Measurements from ENCODE around the gene SPATA2L.
"Not testable (repeated sequence)": the region's sequence is repeated elsewhere in the genome, so short reads cannot be mapped to it uniquely, and the experiment has no call there.

DNA sequence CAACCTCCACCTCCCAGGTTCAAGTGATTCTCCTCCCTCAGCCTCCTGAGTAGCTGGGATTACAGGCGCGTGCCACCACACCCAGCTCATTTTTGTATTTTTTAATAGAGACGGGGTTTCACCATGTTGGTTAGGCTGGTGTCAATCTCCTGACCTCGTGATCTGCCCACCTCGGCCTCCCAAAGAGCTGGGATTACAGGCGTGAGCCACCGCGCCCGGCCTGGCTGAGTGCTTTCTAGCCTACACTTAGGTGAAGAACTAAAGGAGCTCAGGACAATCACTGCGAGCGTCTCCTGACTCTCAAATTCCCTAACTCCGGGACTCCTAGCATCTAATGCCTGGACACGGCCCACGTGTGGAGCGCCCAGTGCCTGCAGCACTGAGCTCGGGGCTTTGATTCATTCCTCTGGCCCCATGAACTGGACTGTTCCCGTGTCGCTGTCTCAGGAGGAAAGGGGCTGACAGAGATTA lies 1.8 kb downstream of the SPATA2L start:
- TF ChIP-seq, protein P1, sequence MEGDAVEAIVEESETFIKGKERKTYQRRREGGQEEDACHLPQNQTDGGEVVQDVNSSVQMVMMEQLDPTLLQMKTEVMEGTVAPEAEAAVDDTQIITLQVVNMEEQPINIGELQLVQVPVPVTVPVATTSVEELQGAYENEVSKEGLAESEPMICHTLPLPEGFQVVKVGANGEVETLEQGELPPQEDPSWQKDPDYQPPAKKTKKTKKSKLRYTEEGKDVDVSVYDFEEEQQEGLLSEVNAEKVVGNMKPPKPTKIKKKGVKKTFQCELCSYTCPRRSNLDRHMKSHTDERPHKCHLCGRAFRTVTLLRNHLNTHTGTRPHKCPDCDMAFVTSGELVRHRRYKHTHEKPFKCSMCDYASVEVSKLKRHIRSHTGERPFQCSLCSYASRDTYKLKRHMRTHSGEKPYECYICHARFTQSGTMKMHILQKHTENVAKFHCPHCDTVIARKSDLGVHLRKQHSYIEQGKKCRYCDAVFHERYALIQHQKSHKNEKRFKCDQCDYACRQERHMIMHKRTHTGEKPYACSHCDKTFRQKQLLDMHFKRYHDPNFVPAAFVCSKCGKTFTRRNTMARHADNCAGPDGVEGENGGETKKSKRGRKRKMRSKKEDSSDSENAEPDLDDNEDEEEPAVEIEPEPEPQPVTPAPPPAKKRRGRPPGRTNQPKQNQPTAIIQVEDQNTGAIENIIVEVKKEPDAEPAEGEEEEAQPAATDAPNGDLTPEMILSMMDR (IDR thresholded peaks at IDR 0.05): not testable (repeated sequence)
- not testable (repeated sequence) for TF ChIP-seq EZH2, EZH2phosphoT487 (IDR thresholded peaks at IDR 0.05)
